HG02970 (cell line): ENCODE results near the gene AGAP6.
"Not testable (repeated sequence)": the region's sequence is repeated elsewhere in the genome, so short reads cannot be mapped to it uniquely, and the experiment has no call there.

Source experiments
- ATAC-seq: cut with Tn5 transposase; IDR thresholded peaks from one replicate; pipeline ENCODE4 v1.9.1; 2021; ENCODE audit warnings: mild to moderate bottlenecking, moderate library complexity, moderate number of reproducible peaks; ENCODE audit not compliant: unreplicated experiment, low FRiP score

Gene AGAP6

DNA sequence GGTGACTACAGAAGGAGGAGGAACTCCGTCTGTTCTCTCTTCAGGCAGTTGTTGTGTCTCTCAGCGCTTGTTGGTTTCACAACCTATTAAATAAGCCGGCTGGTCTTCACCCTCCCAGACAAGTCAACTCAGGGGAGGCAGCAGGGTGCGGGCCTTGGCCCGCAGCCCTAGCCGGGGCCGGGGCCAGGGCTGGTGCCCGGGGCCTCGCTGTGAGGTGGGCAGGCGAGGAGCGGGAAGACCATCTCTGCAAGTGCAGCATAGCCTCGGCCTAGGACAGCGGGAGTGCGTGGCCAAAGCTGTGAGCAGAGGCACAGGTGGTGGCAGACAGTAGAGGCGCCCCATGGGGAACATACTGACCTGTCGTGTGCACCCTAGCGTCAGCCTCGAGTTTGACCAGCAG lies at the start of gene AGAP6:
AGAP6 (plus strand) TSS at position 31 of the 400 bp plus-strand sequence; CDS start at position 341, 310 bp downstream.
- not testable (repeated sequence) for ATAC-seq

- ATAC-seq, result peak; percentile 81
These were observed 46.5 kb upstream of the AGAP6 start, which contains the start of the genes PARG and TIMM23B for GRCh38 chr10:49941447-49942338. Gene PARG, minus strand, starts transcription at chr10:49942027. Its CDS starts 302 bp downstream, at chr10:49941725. Gene TIMM23B, plus strand, starts transcription at chr10:49942053. Its CDS starts 142 bp downstream, at chr10:49942195.

GRCh38 chr10:49942339-49942705 lies 45.9 kb upstream of the AGAP6 start:
- ATAC-seq, result not testable (repeated sequence)

DNA sequence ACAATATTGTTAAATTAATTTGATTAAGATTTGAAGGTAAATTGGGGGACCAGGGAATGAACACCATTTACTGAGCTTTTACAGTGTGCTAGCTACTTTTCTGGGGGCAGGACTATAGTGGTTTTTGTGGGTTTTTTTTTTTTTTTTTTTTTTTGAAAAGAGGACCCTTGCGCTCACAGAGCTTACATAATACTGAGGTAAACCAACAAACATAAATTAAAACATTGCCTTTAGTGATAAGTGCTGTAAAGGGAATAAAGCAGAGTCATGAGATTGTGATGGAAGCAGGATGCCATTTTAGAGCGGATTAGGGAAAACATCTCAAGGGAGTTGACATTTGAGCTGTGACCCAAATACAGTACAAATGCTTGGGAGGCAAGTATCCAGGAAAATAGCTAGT lies 44.6 kb upstream of the AGAP6 start:
- ATAC-seq, result not testable (repeated sequence)

DNA sequence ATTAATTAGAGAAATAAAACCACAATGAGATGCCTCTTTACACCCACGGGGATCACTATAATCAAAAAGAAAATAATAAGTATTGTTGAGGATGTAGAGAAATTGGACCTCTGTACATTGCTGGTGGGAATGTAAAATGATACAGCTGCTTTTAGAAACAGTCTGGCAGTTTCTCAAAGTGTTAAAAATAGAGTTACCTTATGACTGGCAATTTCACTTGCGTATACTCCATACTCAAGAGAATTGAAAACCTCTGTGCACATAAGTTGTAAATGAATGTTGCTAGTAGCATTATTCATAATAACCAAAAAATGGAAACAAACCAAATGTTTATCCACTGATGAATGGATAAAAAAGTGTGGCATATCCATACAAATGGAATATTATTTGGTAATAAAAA lies 40.1 kb upstream of the AGAP6 start:
- ATAC-seq, result not testable (repeated sequence)

- not testable (repeated sequence) for ATAC-seq
These were observed 39.5 kb upstream of the AGAP6 start for GRCh38 chr10:49948737-49949136.

DNA sequence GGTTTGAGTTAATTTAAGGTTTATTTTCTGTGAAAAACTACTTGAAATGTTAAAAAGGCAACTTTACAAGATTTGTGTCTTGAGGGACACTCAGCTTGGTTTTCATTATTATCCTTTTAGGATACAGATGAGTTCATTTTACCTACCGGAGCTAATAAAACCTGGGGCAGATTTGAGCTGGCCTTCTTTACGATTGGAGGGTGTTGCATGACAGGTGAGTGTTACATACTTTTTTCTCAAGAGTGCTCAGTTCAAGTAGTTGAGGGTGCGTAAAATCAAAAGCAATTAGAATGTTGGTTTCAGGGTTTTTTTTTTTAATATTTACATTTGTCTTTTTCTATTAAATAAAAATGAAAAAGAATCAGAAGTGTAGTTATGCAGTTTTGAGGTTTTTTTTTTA lies 36.2 kb upstream of the AGAP6 start:
- ATAC-seq, result not testable (repeated sequence)

GRCh38 chr10:49953122-49953521 lies 35.1 kb upstream of the AGAP6 start:
- ATAC-seq, result not testable (repeated sequence)

- not testable (repeated sequence) for ATAC-seq
These were observed 17.8 kb upstream of the AGAP6 start for GRCh38 chr10:49970331-49970857.

DNA sequence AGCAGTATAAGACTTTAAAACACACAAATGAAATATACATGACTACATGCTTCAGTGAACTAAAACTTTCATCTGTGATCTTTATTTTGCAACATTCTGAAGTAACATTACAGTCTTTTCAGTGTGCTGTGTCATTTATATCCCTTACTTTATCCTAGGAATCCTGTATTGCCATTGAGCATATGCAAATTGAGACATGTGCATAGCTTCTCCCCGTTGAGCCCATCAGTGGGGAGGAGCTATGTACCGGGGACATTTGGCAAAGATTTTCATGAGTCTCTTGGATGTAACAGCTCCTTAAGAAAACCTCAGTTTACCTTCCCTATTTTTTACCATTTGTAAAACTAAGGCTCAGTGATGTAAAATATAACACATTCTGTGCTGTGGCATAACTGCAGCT lies 16.7 kb upstream of the AGAP6 start:
- ATAC-seq, result not testable (repeated sequence)

GRCh38 chr10:49972094-49972493 lies 16.1 kb upstream of the AGAP6 start:
- not testable (repeated sequence) for ATAC-seq

DNA sequence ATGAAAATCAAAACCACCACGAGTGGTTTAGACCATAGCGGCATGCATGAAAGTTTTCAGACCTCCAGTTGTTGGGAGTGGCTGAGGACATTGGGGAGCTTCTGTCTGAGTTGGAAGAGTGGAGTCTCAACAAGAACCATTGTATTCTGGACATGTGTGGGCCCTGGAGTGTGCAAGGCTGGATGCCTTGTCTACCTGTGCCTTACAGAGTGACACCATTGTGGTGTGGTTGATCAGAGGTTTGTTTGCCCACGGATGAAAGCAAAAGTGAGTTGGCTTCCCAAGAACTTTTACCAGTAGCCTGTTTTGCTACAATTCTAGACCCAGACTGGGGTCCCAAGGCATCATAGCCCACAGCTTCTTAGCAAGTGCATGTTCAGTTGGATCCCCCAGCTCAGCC lies 10.4 kb upstream of the AGAP6 start:
- not testable (repeated sequence) for ATAC-seq

GRCh38 chr10:49987207-49987606 lies 999 bp upstream of the AGAP6 start:
- ATAC-seq, result not testable (repeated sequence)

DNA sequence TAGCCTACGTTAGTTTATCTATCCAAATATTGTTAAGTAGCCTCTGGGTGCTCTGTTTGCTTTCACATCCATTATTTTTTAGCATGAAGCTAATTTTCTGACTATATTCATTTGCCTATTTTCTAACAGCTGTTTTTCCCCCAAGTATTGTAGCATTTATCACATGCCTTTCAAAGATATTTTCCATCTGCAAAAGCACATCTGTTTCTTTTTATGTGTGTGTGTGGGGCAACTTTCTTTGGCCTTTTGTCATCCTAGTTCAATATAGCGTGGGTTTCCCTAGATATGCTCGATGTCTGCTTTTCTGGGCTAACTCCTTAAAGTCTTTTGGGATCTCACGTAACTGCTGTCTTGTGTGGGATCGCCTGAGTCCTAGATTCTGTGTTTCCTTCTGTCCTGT lies 7.1 kb downstream of the AGAP6 start:
- ATAC-seq, result not testable (repeated sequence)

- not testable (repeated sequence) for ATAC-seq
These were observed 25.8 kb downstream of the AGAP6 start for GRCh38 chr10:50014024-50014423.

DNA sequence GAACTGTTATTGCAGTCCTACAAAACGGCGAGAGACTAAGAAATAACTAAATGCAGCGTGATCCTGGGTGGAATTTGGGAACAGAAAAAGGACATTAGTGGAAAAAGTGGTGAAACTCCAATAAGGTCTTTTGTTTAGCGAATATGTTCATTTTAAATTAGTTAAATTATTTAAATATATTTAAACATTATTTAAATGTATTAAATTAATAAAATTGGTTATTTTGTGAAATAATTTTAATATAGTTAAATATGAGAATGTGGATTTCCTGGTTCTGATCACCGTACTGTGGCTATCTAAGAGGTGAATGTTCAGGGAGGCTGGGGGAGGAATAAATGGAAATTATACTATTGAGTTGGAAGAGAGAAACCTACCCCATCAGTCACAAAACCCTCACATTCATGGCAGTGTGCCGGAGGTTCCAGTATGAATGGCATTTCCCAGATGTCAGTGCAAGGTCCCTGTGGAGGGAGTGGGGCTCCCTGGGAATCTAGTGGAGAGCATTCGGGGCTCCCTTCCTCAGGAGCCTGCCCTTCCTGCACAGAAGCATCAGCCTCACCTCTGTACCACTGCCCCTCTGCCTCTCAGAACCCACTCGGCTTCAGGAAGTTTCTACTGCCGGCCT lies 27.5 kb downstream of the AGAP6 start:
- not testable (repeated sequence) for ATAC-seq

DNA sequence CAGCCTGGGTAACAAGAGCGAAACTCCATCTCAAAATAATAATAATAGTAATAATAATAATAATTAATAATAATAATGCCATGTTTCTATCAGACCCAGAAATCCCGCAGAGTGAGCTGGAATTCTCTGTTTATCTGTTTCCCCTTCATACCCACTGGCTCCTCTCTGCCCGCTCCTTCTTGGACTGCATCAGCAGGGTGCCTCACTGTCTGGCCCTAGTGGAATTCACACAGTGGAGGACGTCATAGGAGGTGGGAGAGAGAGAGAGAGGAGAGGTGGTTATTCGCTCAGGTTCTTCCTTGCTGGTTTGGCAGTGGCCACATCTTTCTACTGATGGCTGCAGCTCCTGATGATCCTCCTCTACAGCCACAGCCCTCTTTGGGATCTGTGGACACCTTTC lies 28.7 kb downstream of the AGAP6 start:
- ATAC-seq, result not testable (repeated sequence)

DNA sequence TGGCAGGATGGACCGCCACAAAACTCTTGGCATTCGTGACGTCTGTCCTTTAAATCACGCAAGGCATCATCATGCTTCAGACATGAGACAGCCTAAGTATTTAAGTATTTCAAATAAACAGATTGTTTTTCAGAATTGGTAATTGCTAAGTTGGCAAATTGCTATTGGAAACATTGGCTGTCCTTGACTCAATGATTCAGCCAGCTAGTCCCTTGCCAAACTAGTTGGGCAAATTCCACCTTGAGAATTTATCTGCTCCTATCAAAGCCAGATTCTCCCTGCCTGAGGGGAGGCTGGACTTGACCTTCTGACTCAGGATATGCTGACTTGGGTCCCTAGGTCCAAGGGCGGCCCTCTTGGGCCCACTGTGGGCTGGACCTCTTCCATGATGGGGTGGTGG lies 29.4 kb downstream of the AGAP6 start:
- ATAC-seq, result not testable (repeated sequence)

DNA sequence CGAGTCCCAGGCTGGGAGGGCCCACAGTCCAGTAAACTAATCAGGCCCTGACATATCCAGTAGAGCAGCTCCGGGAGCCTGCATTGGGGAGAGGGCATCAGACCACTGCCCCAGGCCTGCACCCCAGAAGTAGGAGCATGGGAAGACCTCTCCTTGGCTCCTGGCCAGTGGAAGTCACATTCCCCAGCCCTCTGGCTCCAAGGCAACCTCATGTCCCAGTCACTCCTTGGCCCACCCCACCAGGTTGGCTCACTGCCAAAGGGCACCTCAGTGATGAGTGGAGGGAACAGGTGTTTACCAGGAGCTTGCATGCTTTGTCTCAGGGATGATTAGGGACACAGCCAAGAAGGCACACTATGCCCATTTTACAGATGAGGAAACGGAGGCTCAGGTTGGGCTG lies 31.1 kb downstream of the AGAP6 start:
- not testable (repeated sequence) for ATAC-seq

DNA sequence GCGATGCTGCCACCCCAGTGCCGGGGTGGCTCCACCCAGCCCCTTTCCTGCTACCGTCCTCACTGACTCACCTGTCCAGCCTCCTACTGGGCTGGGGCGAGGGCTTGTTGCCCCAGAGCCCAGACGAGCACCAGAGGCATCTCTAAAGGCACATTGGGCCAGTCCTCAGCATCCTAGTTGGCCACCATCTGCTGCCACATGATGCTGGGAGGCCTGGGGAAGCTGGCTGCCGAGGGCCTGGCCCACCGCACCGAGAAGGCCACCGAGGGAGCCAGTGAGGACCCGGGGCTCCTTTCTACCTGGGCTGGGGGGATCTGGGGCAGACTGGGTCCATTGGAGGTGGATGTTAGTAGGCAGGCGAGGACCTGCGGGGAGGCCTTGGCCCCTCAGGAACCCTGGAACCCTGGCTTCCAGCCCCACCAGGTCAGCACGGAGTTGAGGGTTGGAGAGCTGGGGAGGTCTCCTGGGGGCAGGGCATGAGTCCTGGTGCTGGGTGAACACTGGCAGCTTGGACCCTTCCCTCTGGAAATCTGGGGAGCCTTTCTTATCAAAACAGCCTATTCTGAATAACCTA lies 32.3 kb downstream of the AGAP6 start:
- ATAC-seq, result not testable (repeated sequence)

- ATAC-seq, result no peak
These were observed 33.4 kb downstream of the AGAP6 start for GRCh38 chr10:50021646-50022045.
